HG03175 (cell line): ENCODE measurements around the gene MBD3.

ENCODE experiments used
- ATAC-seq: cut with Tn5 transposase; IDR thresholded peaks from one replicate; pipeline ENCODE4 v1.9.1; 2021; ENCODE audit warnings: mild to moderate bottlenecking, moderate library complexity; ENCODE audit not compliant: unreplicated experiment

The MBD3 gene

GRCh38 chr19:1524287-1524971 is 68.2 kb downstream of the MBD3 start:
- no peak for ATAC-seq
